Lower leg skin (tissue), 4 donors: ENCODE measurements around the gene IGSF11. TPM values are rescaled to one million over a fixed set of nuclear protein-coding genes. Genes with fewer than 3 reads are reported as not detected.

ENCODE experiments used
- DNase-seq, 2 donors: peaks; one replicate each; pipeline ENCODE4 v3.0.0-alpha.2; 2019; ENCODE audit warnings: low spot score in 2 of 2
- H3K4me3 ChIP-seq: fragments of 200-600 bp; sonication (generic); 2 replicates; pipeline ENCODE4 v1.5.1; 2017; ENCODE audit warnings: mild to moderate bottlenecking, low read depth; ENCODE audit not compliant: poor library complexity, severe bottlenecking
- CTCF ChIP-seq, 3 donors: fragments of 450-650 bp; IDR thresholded peaks; one replicate each; pipeline ENCODE4 v1.5.1; 2016; ENCODE audit warnings: antibody characterized with exemption in 3 of 3, mild to moderate bottlenecking in 3 of 3, moderate library complexity in 2 of 3
- POLR2A ChIP-seq, 2 donors: fragments of 450-650 bp; IDR thresholded peaks; one replicate each; pipeline ENCODE4 v1.6.1; 2016 to 2017; ENCODE audit warnings: antibody characterized with exemption in 2 of 2, mild to moderate bottlenecking in 1 of 2, moderate library complexity in 1 of 2
- WGBS, 2 donors: methylation state at CpG; one replicate each; pipeline ENCODE4 v1.1.5; 2018; 5-methylcytosine and 5-hydroxymethylcytosine counted together
- intact Hi-C: fragments of 100-400 bp; cut with DNase I; formaldehyde crosslinking; loops from one replicate; pipeline ENCODE4 v1.15.0; 2023; ENCODE audit warnings: low total_unique reads
- total RNA-seq, 4 donors: library from RNA; depleted of rRNA; stranded (reverse); fragments of >200 nt; gene quantifications; one replicate each; pipeline ENCODE4 v1.1.0, GENCODE V29; 2016

The IGSF11 gene
- total RNA-seq, 4 donors from 2014 or later = 1.1 to 3.1 (median 1.8) TPM

DNA sequence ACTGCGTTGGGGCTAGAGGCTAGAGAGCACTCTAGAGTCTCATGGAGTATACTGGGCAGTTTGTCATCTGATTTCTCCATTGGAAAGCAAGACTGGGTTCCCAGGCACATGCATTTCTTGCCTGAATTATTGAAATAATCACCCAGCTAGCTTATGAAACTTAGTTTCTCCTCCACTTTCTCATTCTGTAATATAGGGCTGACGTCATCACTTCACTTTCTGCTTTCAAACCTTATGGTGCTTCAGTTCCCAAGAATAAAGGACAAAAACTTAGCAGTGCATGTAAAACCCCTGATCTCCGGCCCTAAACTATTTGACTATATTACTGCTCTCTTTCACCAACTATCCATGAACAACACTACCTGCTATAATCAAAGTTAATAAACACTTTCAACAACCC lies 147.9 kb downstream of the IGSF11 start:
- 77 to 79% methylated on average over 3 of the region's 3 CpGs for WGBS, 2 donors
- DNase-seq = no peak
- no peak overlapping the region for H3K4me3 ChIP-seq
- intact Hi-C loops = loop anchor here (10.0 kb wide), 1 partner anchor 208 kb away; no protein-coding TSS in a partner anchor
- TF ChIP-seq CTCF (IDR thresholded peaks at IDR 0.05) (no peak), POLR2A (IDR thresholded peaks at IDR 0.05) (no peak)

GRCh38 chr3:118884748-118885206 lies 149.9 kb downstream of the IGSF11 start:
- peak; percentile 51 to 90 for DNase-seq
- intact Hi-C loops = loop anchor here (10.0 kb wide), 1 partner anchor 210 kb away; no protein-coding TSS in a partner anchor
- no peak overlapping the region for H3K4me3 ChIP-seq
- WGBS, 2 donors = 1% methylated on average over 3 of the region's 3 CpGs
- no peak for TF ChIP-seq CTCF (IDR thresholded peaks at IDR 0.05)
- TF ChIP-seq POLR2A (IDR thresholded peaks at IDR 0.05) = no peak

DNA sequence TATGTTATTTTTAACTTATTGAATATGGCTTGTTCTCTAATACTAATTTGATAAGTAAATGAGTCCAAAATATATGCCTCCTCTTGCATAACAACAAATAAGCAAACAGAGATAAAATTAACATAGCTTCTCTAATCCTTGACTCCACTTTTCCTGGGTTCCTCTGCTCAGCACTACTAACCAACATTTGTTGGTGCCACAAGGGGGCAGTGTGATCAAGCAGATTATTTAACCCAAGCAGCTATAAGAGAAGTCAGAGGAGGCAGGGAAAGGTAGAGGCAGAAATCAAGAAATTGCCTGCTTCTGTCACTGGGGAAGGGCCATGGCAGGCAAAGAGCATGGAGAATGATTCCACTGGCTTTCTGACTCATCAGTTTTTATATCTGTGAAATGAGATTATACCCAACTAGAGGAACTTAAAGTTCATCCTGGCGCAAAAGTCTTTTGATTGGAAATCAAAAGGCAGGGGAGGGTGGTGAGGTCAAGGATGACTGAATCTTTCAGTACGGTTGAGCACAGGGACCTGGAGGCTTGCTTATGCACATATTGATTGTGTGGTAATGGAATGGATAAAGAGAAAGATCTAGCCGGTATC lies 152.2 kb downstream of the IGSF11 start:
- peak; percentile 67 to 88 for DNase-seq
- intact Hi-C loops = loop anchor here (10.0 kb wide), 1 partner anchor 212 kb away; no protein-coding TSS in a partner anchor
- no peak for TF ChIP-seq POLR2A (IDR thresholded peaks at IDR 0.05)
- no peak for TF ChIP-seq CTCF (IDR thresholded peaks at IDR 0.05)
- WGBS, 2 donors = 67 to 70% methylated on average over 3 of the region's 3 CpGs
- no peak overlapping the region for H3K4me3 ChIP-seq

GRCh38 chr3:118868051-118868450 lies 166.6 kb downstream of the IGSF11 start:
- H3K4me3 ChIP-seq = no peak overlapping the region
- TF ChIP-seq CTCF (IDR thresholded peaks at IDR 0.05) (no peak), POLR2A (IDR thresholded peaks at IDR 0.05) (no peak)
- DNase-seq = no peak
- intact Hi-C loops = no loop called here

DNA sequence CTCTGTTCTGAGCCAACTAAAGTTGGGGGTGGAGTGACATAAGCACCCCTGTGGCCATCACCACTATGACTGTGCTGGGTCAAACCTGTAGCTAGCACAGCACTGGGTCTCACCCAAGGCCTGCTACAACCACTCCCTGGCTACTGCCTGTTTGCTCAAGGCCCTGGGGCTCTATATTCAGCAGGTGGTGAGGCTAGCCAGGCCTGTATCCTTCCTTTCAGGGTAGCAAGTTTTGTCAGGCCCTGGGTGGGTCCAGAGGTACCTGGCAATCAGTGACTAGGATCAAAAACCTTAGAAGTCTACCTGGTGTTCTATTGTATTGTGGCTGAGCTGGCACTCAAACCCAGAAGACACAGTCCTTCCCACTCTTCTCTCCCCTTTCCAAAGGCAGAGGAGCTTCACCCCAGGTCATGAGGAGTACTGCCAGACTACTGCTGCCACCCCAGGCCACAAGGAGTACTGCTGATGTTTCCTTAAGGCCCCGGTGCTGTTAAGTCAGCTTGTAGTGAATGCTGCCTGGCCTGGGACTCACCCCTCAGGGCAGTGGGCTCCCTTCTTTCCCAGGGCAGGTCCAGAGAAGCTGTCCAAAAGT lies 170.8 kb downstream of the IGSF11 start:
- intact Hi-C loops = no loop called here
- 25 to 43% methylated on average over 1 of the region's 1 CpG for WGBS, 2 donors
- DNase-seq = no peak
- TF ChIP-seq POLR2A (IDR thresholded peaks at IDR 0.05) (no peak), CTCF (IDR thresholded peaks at IDR 0.05) (no peak)
- H3K4me3 ChIP-seq = no peak overlapping the region
